GM18505 (cell line): ENCODE measurements around the gene TMEM88.

Experiments
- ATAC-seq: cut with Tn5 transposase; IDR thresholded peaks from one replicate; pipeline ENCODE4 v1.9.1; 2021; ENCODE audit not compliant: unreplicated experiment
- POLR2A ChIP-seq: IDR thresholded peaks from 4 replicates; pipeline ENCODE4 v1.6.1; 2011; ENCODE audit warnings: borderline replicate concordance; ENCODE audit not compliant: insufficient read depth, insufficient read length; ENCODE audit errors: extremely low read depth

The TMEM88 gene

GRCh38 chr17:7835814-7836595 lies 18.9 kb upstream of the TMEM88 start:
- TF ChIP-seq POLR2A, result peak; percentile 44
- peak; percentile 33 for ATAC-seq

DNA sequence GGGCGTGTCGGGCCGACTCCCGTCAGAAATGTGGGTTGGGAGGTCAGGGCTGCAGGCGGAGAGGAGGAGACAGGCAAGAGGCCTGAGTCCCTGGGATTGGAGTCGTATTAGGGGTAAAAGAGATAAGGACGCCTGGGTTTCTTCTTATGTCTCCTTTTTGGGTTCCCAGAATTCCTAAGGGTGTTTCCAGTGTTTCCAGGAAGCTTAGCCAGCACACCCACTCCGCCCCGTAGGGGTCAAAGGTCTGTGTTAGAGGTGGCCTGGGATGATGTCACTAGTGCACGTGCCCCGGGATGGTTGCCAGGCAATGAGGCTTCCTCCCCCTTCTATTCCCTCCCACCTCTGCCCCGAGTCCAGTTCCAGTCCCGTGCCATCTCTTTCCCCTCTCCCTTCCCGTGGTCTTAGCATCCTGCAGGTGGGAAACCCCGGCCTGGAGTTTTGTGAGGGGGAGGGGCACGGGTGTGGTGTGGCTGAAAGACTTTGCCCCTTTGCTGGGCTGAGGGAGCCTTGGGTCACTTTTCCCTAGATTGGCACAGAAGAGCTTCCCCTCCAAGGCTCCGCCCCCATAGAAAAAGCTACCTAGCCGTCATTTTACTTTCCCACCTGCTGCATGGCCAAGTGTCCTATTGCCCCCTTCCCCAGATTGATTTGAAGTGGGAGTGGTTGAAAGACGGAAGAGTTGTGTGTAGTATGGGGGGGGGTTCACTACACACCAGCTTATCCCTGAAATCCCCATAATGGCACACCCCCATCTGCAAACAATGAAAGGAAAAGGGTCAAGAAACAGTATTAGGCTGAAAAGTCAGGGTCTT lies 18.1 kb upstream of the TMEM88 start:
- TF ChIP-seq POLR2A, result no peak
- ATAC-seq, result no peak

GRCh38 chr17:7837408-7838088 lies 17.3 kb upstream of the TMEM88 start:
- no peak for TF ChIP-seq POLR2A
- ATAC-seq, result no peak

GRCh38 chr17:7838090-7839075 lies 16.5 kb upstream of the TMEM88 start:
- TF ChIP-seq POLR2A, result no peak
- no peak for ATAC-seq

DNA sequence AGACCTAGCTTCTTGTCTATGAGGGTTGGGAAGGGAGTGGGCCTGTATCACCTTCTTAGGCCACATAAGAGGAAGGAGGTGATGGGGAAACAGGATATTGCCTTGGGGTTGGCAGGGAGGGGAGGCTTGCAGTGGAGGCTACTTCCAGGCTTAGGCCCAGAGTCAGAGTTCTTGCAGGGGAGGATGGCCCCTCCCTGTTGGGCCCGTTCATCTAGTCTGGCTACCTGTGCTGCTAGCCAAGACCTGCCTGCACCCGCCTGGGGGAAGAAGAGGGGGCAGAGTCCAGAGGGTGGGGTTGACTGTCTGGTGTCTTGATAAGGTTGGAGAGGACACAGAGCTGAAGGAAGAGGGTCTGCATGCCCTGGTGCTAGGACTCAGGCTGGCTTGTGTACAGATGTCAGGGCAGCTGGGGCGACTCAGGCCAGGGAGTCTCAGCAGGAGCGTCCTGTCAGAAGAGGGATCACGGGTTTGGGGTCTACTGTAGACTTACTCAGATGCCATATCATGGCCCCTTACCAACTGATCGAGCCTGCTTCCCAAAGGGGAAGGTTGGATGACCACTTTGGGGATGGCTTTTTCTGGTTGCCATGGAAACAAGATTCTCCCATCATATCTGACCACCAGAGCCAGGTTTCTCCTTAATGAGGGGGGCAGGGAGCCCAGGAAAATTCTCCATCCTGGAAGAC lies 15.5 kb upstream of the TMEM88 start:
- ATAC-seq, result no peak
- no peak for TF ChIP-seq POLR2A

GRCh38 chr17:7839876-7840261 lies 15.0 kb upstream of the TMEM88 start:
- ATAC-seq, result no peak

GRCh38 chr17:7840441-7840840 lies 14.4 kb upstream of the TMEM88 start:
- ATAC-seq, result no peak
- no peak for TF ChIP-seq POLR2A

More at GRCh38 chr17:7839876-7840261, 15.0 kb upstream of the TMEM88 start:
- no peak for TF ChIP-seq POLR2A

DNA sequence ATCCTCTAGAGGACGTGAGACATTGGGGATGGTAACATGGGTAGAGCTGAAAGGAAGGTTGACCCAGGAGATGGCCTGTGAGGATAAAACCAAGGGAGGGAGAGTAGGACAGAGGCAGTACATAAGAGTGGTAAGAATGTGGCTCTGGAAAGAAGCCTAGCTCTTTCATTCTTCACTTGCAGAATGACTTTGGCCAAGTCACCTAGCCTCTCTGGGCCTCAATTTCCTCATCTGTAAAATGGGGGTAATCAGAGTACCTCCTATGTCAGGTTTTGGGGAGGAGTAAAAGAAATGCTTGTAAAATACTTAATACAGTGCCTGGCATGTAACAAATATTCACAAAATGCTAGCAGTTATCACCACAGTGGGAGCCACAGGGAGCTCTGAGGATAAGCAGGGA lies 14.0 kb upstream of the TMEM88 start:
- no peak for TF ChIP-seq POLR2A
- ATAC-seq, result no peak

DNA sequence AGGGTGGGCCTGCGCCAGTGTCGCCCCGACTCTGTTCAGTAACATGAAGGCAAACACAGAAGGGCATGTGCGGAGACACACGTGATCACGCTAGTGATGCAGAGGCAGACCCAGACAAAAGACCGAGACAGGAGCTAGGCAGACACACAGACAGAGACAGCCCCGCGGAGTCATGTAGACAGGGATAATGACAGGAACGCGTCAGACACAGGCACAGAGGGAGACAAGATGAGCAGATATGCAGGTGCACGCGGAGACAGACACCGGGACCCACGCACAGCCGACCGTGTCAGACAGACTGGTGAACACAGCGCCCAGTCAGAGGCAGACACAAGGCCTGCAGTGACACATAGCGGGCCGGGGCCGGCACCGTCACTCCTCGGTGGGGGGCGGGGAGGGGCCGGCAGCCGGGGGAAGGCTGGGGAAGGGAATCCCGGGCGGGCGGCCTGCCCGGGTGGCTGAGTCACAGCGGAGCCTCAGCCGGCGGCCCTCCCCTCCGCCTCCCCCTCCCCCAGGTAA lies 13.4 kb upstream of the TMEM88 start:
- peak; percentile 38 for TF ChIP-seq POLR2A
- ATAC-seq, result peak; percentile 9

DNA sequence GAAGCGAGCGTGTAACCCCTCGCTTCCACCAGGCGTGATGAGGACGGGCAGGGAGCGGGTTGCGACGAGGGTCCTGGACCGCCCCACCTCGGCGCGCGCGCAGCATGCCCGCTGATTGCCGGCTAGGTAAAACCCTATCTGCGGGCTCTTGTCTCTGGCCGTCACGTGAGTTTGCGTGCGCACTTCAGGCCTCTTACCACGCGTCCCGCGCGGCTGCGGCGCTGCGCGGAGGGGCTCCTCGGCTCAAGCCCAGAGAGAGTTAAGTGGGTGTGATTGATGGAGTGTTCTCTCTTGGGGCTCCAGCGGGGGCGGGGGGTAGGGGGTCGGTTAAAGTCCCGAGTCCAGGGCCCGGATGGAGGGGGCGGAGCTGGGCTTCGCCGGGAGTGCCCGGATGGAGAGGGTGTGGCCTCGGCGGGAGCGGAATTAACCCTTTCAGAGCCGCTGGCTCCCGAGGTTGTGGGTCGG lies 12.9 kb upstream of the TMEM88 start:
- no peak for TF ChIP-seq POLR2A
- peak; percentile 20 for ATAC-seq

GRCh38 chr17:7842380-7843256 lies 12.2 kb upstream of the TMEM88 start:
- ATAC-seq, result peak; percentile 33
- peak; percentile 59 for TF ChIP-seq POLR2A
